ENCODE results near the gene MYO1H. TPM values are rescaled to one million over a fixed set of nuclear protein-coding genes. Genes with fewer than 3 reads are reported as not detected.
"Not testable (repeated sequence)": the region's sequence is repeated elsewhere in the genome, so short reads cannot be mapped to it uniquely, and the experiment has no call there.

The MYO1H gene
- total RNA-seq, 1 experiment from 2014 or later, result not detected

DNA sequence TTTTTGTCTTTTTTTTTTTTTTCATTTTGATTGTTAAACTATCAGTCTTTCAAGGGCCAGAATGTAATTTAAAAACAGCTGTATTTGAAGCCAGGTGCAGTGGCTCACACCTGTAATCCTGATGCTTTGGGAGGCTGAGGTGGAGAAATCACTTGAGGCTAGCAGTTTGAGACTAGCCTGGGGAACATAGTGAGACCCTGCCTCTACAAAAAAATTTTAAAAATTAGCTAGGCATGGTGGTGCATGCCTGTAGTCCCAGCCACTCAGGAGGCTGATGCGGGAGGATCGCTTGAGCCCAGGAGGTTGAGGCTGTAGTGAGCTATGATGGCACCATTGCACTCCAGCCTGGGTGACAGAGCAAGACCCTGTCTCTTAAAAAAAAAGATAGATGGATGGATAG lies 57.1 kb downstream of the MYO1H start:
- not testable (repeated sequence) for H3K4me2 ChIP-seq (ENCODE audit: low read length); ATAC-seq

DNA sequence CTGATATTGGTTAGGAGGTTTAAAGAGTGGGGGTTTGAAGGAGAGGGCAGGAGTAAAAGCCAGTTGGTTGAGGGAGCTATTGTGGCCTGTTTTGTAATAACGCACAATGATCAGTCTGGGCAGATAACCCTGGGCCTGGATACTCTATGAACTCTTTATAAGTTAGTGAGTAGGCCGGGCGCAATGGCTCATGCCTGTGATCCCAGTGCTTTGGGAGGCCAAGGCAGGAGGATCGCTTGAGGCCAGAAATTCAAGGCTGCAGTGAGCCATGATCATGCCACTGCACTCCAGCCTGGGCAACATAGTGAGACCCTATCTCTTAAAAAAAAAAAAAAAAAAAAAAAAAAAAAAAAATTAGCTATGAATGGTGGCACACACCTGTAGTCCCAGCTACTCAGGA lies 58.4 kb downstream of the MYO1H start:
- intact Hi-C loops (cut with micrococcal nuclease); BruUV-seq (replicated peaks): not testable (repeated sequence)
- CTCF ChIA-PET, result interaction anchor here (0.9 to 1.4 kb wide), 3 partner anchors 12 to 22 kb away, joined by 3 read pairs; no protein-coding TSS in a partner anchor

More for the DNA sequence above, 57.1 kb downstream of the MYO1H start:
- H3K9me3 ChIP-seq (ENCODE audit: control insufficient read depth in 1 of 2, insufficient read depth in 1 of 2, low read depth in 1 of 2, low read length in 2 of 2); POLR2A ChIA-PET; H3K4me1 ChIP-seq (ENCODE audit: control insufficient read depth in 1 of 2, insufficient read depth in 2 of 2, low read length in 2 of 2); H2AFZ ChIP-seq (ENCODE audit: low read depth, low read length, poor library complexity, severe bottlenecking); BruUV-seq (replicated peaks); H3K79me2 ChIP-seq (ENCODE audit: insufficient read depth, low read length); H3K9me2 ChIP-seq (ENCODE audit: insufficient read depth); intact Hi-C loops (cut with micrococcal nuclease); H3K4me3 ChIP-seq (replicated peaks in 1 of 2; ENCODE audit: low read depth in 1 of 2, low read length in 2 of 2); H3K27ac ChIP-seq (ENCODE audit: low read depth, low read length); H4K20me1 ChIP-seq (ENCODE audit: insufficient read depth); H3K9ac ChIP-seq (ENCODE audit: low read length); DNase-seq (ENCODE audit: low read depth, low spot score); H3K36me3 ChIP-seq (ENCODE audit: control insufficient read depth in 1 of 2, insufficient read depth in 2 of 2, low read length in 2 of 2); RAD21 ChIA-PET (ENCODE audit: low non-redundant PET in 1 of 2, low total read pairs in 2 of 2, uncharacterized antibody in 2 of 2, unreplicated experiment in 2 of 2): not testable (repeated sequence)
- peaks cover 20% of the 10 kb centered on the region for H3K27me3 ChIP-seq (ENCODE audit: insufficient read depth, low read length)
- CTCF ChIA-PET, result interaction anchor here (0.6 kb wide), 1 partner anchor 415 kb away, joined by 3 read pairs; no protein-coding TSS in a partner anchor

DNA sequence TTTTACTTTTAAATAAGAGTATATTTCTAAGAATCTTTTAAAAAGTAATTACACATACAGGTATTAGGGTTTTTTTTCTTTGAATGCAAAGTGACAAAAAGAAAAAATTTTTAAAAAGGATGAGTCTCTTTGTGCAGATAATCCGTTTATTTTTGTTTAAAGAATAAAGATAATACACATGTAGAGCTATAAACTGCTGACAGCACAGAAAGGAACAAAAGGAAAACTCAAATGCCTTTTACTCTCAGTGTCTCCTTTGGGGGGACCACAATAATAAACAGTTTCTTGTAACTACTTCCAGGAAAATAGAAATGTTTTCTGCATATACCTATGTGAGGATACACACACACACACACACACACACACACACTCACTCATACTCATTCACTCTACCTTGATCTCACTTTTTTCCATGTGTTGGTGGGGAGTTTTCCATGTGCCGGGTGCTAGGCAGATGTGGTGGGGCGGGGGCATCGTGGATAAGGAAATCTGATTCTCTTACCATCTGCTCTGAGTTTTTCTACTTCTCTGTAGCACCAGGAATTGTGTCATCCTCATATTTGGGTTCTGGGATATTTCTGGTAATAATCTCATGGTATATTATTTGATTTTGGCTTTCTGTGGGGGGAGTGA lies 71.3 kb downstream of the MYO1H start:
- POLR2A ChIA-PET, result no interaction called here
- intact Hi-C loops (cut with micrococcal nuclease), result no loop called here
- H3K9me3 ChIP-seq (ENCODE audit: control insufficient read depth in 1 of 2, insufficient read depth in 1 of 2, low read depth in 1 of 2, low read length in 2 of 2), result no peaks in the 10 kb centered on the region
- no peaks in the 10 kb centered on the region for H3K27me3 ChIP-seq (ENCODE audit: insufficient read depth, low read length)
- ATAC-seq, result no peak
- no peaks in the 10 kb centered on the region for H3K36me3 ChIP-seq (ENCODE audit: control insufficient read depth in 1 of 2, insufficient read depth in 2 of 2, low read length in 2 of 2)
- H4K20me1 ChIP-seq (ENCODE audit: insufficient read depth), result no peaks in the 10 kb centered on the region
- H3K4me2 ChIP-seq (ENCODE audit: low read length), result no peak overlapping the region
- H3K27ac ChIP-seq (ENCODE audit: low read depth, low read length), result no peak overlapping the region
- H3K4me1 ChIP-seq (ENCODE audit: control insufficient read depth in 1 of 2, insufficient read depth in 2 of 2, low read length in 2 of 2), result no peaks in the 10 kb centered on the region
- no peak overlapping the region for H2AFZ ChIP-seq (ENCODE audit: low read depth, low read length, poor library complexity, severe bottlenecking)
- no TSS peak for BruUV-seq (replicated peaks)
- no peaks in the 10 kb centered on the region for H3K79me2 ChIP-seq (ENCODE audit: insufficient read depth, low read length)
- RAD21 ChIA-PET (ENCODE audit: low non-redundant PET in 1 of 2, low total read pairs in 2 of 2, uncharacterized antibody in 2 of 2, unreplicated experiment in 2 of 2), result no interaction called here
- no peak overlapping the region for H3K4me3 ChIP-seq (replicated peaks in 1 of 2; ENCODE audit: low read depth in 1 of 2, low read length in 2 of 2)
- TF ChIP-seq JUND (IDR thresholded peaks at IDR 0.05) (no peak), RAD21 (IDR thresholded peaks at IDR 0.05; ENCODE audit: low read depth) (no peak), CBX3 (IDR thresholded peaks at IDR 0.05; ENCODE audit: low read depth) (no peak), EGR1 (IDR thresholded peaks at IDR 0.05; ENCODE audit: low read depth) (no peak), EZH2 (IDR thresholded peaks at IDR 0.05) (no peak)
- no peak overlapping the region for H3K9ac ChIP-seq (ENCODE audit: low read length)
- CTCF ChIA-PET, result interaction anchor here (1.1 to 1.7 kb wide), 2 partner anchors 9 to 14 kb away, joined by 4 to 8 read pairs; no protein-coding TSS in a partner anchor
- no peaks in the 10 kb centered on the region for H3K9me2 ChIP-seq (ENCODE audit: insufficient read depth)
- DNase-seq (ENCODE audit: low read depth, low spot score), result no peak

More for the DNA sequence above, 58.4 kb downstream of the MYO1H start:
- DNase-seq (ENCODE audit: low read depth, low spot score); ATAC-seq; H3K4me1 ChIP-seq (ENCODE audit: control insufficient read depth in 1 of 2, insufficient read depth in 2 of 2, low read length in 2 of 2); H3K9me2 ChIP-seq (ENCODE audit: insufficient read depth); H3K4me3 ChIP-seq (replicated peaks in 1 of 2; ENCODE audit: low read depth in 1 of 2, low read length in 2 of 2); H3K9me3 ChIP-seq (ENCODE audit: control insufficient read depth in 1 of 2, insufficient read depth in 1 of 2, low read depth in 1 of 2, low read length in 2 of 2); POLR2A ChIA-PET; H3K79me2 ChIP-seq (ENCODE audit: insufficient read depth, low read length); H3K36me3 ChIP-seq (ENCODE audit: control insufficient read depth in 1 of 2, insufficient read depth in 2 of 2, low read length in 2 of 2); RAD21 ChIA-PET (ENCODE audit: low non-redundant PET in 1 of 2, low total read pairs in 2 of 2, uncharacterized antibody in 2 of 2, unreplicated experiment in 2 of 2); H3K9ac ChIP-seq (ENCODE audit: low read length); H3K27ac ChIP-seq (ENCODE audit: low read depth, low read length); H3K4me2 ChIP-seq (ENCODE audit: low read length); H4K20me1 ChIP-seq (ENCODE audit: insufficient read depth); H2AFZ ChIP-seq (ENCODE audit: low read depth, low read length, poor library complexity, severe bottlenecking): not testable (repeated sequence)
- H3K27me3 ChIP-seq (ENCODE audit: insufficient read depth, low read length), result peaks cover 16% of the 10 kb centered on the region; the same call in 1 of the 2 replicates

Data from HCT116 (cell line).